ENCODE data around the gene FAM237B.
"Not testable (repeated sequence)": the region's sequence is repeated elsewhere in the genome, so short reads cannot be mapped to it uniquely, and the experiment has no call there.

FAM237B gene

DNA sequence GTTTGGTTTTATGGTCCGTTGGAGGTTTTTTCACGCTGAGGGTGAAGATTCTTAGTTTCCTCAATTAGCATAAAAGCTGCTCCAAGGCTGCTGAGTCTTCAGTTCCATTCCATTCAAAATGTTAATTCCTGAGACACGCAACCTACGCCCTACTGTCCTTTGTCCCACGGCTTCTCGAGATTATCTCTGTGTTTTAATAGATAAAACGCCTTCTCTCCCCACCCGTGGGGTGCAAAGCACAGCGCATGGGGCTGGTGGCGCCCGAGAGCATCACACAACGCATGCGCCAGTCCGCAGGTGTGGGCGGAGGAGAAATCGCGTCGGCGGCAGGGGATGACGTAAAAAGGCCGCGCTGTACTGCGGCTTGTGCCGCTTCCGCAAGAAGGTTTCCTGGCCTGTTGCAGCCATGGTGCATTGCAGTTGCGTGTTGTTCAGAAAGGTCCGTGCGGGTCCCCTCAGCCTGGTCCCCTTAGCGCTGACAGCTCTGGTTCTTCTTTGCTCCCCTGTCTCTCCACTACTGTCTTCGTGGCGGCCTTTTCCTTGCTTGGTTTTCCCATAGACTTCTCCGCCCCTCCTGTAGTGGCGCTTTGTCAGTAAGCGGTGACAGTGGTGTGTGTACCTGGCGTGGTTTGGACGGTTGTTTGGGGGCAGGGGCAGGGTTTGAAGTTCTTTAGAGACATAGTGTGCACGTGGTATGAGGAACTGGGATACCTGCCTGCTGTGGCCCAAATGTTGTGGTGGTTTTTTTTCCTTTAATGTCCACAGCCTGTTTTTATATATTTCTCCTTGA, 25.4 kb upstream of the FAM237B start, which contains the start of gene GTPBP10:
Gene GTPBP10, plus strand, starts transcription at position 381 of the 790 bp plus-strand sequence. Its CDS starts 26 bp downstream, at position 407.
- WGBS (ENCODE audit: extremely low coverage, insufficient coverage, low lambda C conversion rate), result no CpG with 5 or more reads among the region's 37 CpGs
- Histone ChIP-seq H4K8ac (ENCODE audit: low read depth, low read length) (peak within 1 kb of the TSS; percentile 68), H3K36me3 (ENCODE audit: control insufficient read depth, insufficient read depth, low read length) (no peaks in the 10 kb centered on the region), H2AK5ac (ENCODE audit: low read length) (no peak within 1 kb of the TSS), H3K4me2 (ENCODE audit: low read length) (peak within 1 kb of the TSS; percentile 64), H3K4me1 (ENCODE audit: control insufficient read depth, low read depth, low read length) (peaks cover 3% of the 10 kb centered on the region), H3K4me3 (ENCODE audit: low read length) (peak within 1 kb of the TSS; percentile 91), H3K18ac (ENCODE audit: low read length) (peak within 1 kb of the TSS; percentile 42), H3K4ac (ENCODE audit: low read depth, low read length) (peak within 1 kb of the TSS; percentile 22), H3K79me2 (ENCODE audit: control insufficient read depth, insufficient read depth, low read length) (peaks cover 12% of the 10 kb centered on the region), H2BK120ac (ENCODE audit: low read depth, low read length) (no peak within 1 kb of the TSS), H3K79me1 (ENCODE audit: low read length) (peaks cover 10% of the 10 kb centered on the region), H3K9ac (ENCODE audit: low read length) (peak within 1 kb of the TSS; percentile 84), H2BK5ac (ENCODE audit: low read length) (no peak within 1 kb of the TSS), H3K23ac (ENCODE audit: low read length) (peak within 1 kb of the TSS; percentile 54), H3K56ac (ENCODE audit: low read length) (peak within 1 kb of the TSS; percentile 87), H3K27me3 (ENCODE audit: insufficient read depth, low read length, poor library complexity) (no peaks in the 10 kb centered on the region), H4K5ac (ENCODE audit: low read length) (peak within 1 kb of the TSS; percentile 71), H2BK15ac (replicated peaks; ENCODE audit: low read depth) (no peak within 1 kb of the TSS), H3K27ac (ENCODE audit: low read depth, low read length) (no peak within 1 kb of the TSS)
- DNase-seq, result peak; percentile 97

- H2BK15ac ChIP-seq (replicated peaks; ENCODE audit: low read depth), result no peak overlapping the region
- peak overlapping the region; percentile 62 for H3K9ac ChIP-seq (ENCODE audit: low read length)
- H3K23ac ChIP-seq (ENCODE audit: low read length), result peak overlapping the region; percentile 54
- no peak overlapping the region for H2BK120ac ChIP-seq (ENCODE audit: low read depth, low read length)
- peak overlapping the region; percentile 38 for H3K4me3 ChIP-seq (ENCODE audit: low read length)
- no CpG with 5 or more reads among the region's 18 CpGs for WGBS (ENCODE audit: extremely low coverage, insufficient coverage, low lambda C conversion rate)
- no peak overlapping the region for H2AK5ac ChIP-seq (ENCODE audit: low read length)
- no peaks in the 10 kb centered on the region for H3K27me3 ChIP-seq (ENCODE audit: insufficient read depth, low read length, poor library complexity)
- peaks cover 11% of the 10 kb centered on the region for H3K79me2 ChIP-seq (ENCODE audit: control insufficient read depth, insufficient read depth, low read length)
- peak overlapping the region; percentile 42 for H3K18ac ChIP-seq (ENCODE audit: low read length)
- H3K79me1 ChIP-seq (ENCODE audit: low read length), result peaks cover 8% of the 10 kb centered on the region
- H3K4me1 ChIP-seq (ENCODE audit: control insufficient read depth, low read depth, low read length), result peaks cover 3% of the 10 kb centered on the region
- peak overlapping the region; percentile 71 for H4K5ac ChIP-seq (ENCODE audit: low read length)
- no peak overlapping the region for H3K4ac ChIP-seq (ENCODE audit: low read depth, low read length)
- H4K8ac ChIP-seq (ENCODE audit: low read depth, low read length), result peak overlapping the region; percentile 68
- H3K56ac ChIP-seq (ENCODE audit: low read length), result peak overlapping the region; percentile 80
- H3K36me3 ChIP-seq (ENCODE audit: control insufficient read depth, insufficient read depth, low read length), result no peaks in the 10 kb centered on the region
- peak; percentile 50 for DNase-seq
- H3K4me2 ChIP-seq (ENCODE audit: low read length), result peak overlapping the region; percentile 63
- H2BK5ac ChIP-seq (ENCODE audit: low read length), result no peak overlapping the region
- no peak overlapping the region for H3K27ac ChIP-seq (ENCODE audit: low read depth, low read length)
Measured at GRCh38 chr7:90345595-90346335, 24.7 kb upstream of the FAM237B start.

DNA sequence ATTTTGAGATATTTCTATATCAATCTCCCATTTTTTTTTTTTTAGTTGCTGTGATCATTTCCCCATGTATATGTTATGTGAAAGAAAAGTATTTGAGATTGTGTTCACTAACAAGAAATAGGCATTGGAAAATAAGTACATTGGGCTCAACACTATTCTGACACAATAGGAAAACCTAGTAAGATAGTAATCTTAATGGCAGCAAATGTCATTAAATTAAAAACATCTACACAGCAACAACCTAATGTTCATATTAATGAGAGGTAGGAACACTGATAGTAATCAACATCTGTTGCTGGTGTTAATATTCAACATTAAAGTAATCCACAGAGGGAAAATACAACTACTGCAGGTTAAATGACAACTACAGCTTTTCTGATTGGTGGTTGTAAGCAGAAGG, 23.9 kb upstream of the FAM237B start:
- Histone ChIP-seq H3K56ac (ENCODE audit: low read length) (no peak overlapping the region), H3K4ac (ENCODE audit: low read depth, low read length) (no peak overlapping the region), H3K23ac (ENCODE audit: low read length) (no peak overlapping the region), H2BK5ac (ENCODE audit: low read length) (no peak overlapping the region), H4K8ac (ENCODE audit: low read depth, low read length) (no peak overlapping the region), H3K9ac (ENCODE audit: low read length) (no peak overlapping the region), H3K4me3 (ENCODE audit: low read length) (no peak overlapping the region), H2BK120ac (ENCODE audit: low read depth, low read length) (no peak overlapping the region), H3K4me1 (ENCODE audit: control insufficient read depth, low read depth, low read length) (peaks cover 3% of the 10 kb centered on the region), H3K27me3 (ENCODE audit: insufficient read depth, low read length, poor library complexity) (no peaks in the 10 kb centered on the region), H3K36me3 (ENCODE audit: control insufficient read depth, insufficient read depth, low read length) (no peaks in the 10 kb centered on the region), H3K4me2 (ENCODE audit: low read length) (no peak overlapping the region), H3K79me2 (ENCODE audit: control insufficient read depth, insufficient read depth, low read length) (peaks cover 10% of the 10 kb centered on the region), H3K79me1 (ENCODE audit: low read length) (peaks cover 7% of the 10 kb centered on the region), H3K27ac (ENCODE audit: low read depth, low read length) (no peak overlapping the region), H4K5ac (ENCODE audit: low read length) (no peak overlapping the region), H2AK5ac (ENCODE audit: low read length) (no peak overlapping the region), H2BK15ac (replicated peaks; ENCODE audit: low read depth) (no peak overlapping the region), H3K18ac (ENCODE audit: low read length) (no peak overlapping the region)
- DNase-seq, result no peak

DNA sequence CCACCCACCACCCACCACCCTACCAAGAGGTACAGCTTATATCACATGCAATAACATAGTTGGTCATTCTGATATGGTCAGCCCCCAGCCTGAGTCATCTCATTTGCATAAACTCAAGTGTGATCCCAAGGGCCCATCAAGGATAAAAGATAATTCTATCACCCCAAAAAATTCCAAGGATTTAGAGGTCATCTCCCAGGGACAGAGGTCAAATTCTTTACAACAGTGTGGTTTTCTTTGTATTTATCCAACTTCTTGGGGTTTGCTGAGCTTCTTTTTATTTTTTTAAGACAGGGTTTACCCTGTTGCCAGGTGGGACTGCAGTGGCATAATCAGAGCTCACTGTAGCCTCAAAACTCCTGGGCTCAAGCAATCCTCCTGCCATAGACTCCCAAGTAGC, 16.0 kb upstream of the FAM237B start:
- no peaks in the 10 kb centered on the region for H3K4me1 ChIP-seq (ENCODE audit: control insufficient read depth, low read depth, low read length)
- H3K4ac ChIP-seq (ENCODE audit: low read depth, low read length), result no peak overlapping the region
- H3K56ac ChIP-seq (ENCODE audit: low read length), result no peak overlapping the region
- no peak overlapping the region for H2BK15ac ChIP-seq (replicated peaks; ENCODE audit: low read depth)
- no peak overlapping the region for H3K23ac ChIP-seq (ENCODE audit: low read length)
- no peaks in the 10 kb centered on the region for H3K79me2 ChIP-seq (ENCODE audit: control insufficient read depth, insufficient read depth, low read length)
- H3K27ac ChIP-seq (ENCODE audit: low read depth, low read length), result no peak overlapping the region
- H2BK5ac ChIP-seq (ENCODE audit: low read length), result no peak overlapping the region
- H2AK5ac ChIP-seq (ENCODE audit: low read length), result no peak overlapping the region
- H3K36me3 ChIP-seq (ENCODE audit: control insufficient read depth, insufficient read depth, low read length), result no peaks in the 10 kb centered on the region
- no peak overlapping the region for H3K4me2 ChIP-seq (ENCODE audit: low read length)
- no peak overlapping the region for H2BK120ac ChIP-seq (ENCODE audit: low read depth, low read length)
- no peaks in the 10 kb centered on the region for H3K79me1 ChIP-seq (ENCODE audit: low read length)
- no peak overlapping the region for H3K4me3 ChIP-seq (ENCODE audit: low read length)
- H3K18ac ChIP-seq (ENCODE audit: low read length), result no peak overlapping the region
- no peaks in the 10 kb centered on the region for H3K27me3 ChIP-seq (ENCODE audit: insufficient read depth, low read length, poor library complexity)
- no peak overlapping the region for H3K9ac ChIP-seq (ENCODE audit: low read length)
- no peak overlapping the region for H4K5ac ChIP-seq (ENCODE audit: low read length)
- H4K8ac ChIP-seq (ENCODE audit: low read depth, low read length), result no peak overlapping the region
- no peak for DNase-seq

DNA sequence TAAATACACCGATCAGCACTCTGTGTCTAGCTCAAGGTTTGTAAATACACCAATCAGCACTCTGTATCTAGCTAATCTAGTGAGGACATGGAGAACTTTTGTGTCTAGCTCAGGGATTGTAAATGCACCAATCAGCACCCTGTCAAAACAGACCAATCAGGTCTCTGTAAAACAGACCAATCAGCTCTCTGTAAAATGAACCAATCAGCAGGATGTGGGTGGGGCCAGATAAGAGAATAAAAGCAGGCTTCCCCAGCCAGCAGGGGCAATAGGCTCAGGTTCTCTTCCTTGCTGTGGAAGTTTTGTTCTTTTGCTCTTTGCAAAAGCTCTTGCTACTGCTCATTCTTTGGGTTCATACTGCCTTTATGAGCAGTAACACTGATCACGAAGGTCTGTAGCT, 13.8 kb upstream of the FAM237B start:
- not testable (repeated sequence) for H3K79me1 ChIP-seq (ENCODE audit: low read length); H2AK5ac ChIP-seq (ENCODE audit: low read length); H3K23ac ChIP-seq (ENCODE audit: low read length); H3K36me3 ChIP-seq (ENCODE audit: control insufficient read depth, insufficient read depth, low read length); H4K5ac ChIP-seq (ENCODE audit: low read length); H4K8ac ChIP-seq (ENCODE audit: low read depth, low read length); H3K79me2 ChIP-seq (ENCODE audit: control insufficient read depth, insufficient read depth, low read length); H3K27me3 ChIP-seq (ENCODE audit: insufficient read depth, low read length, poor library complexity); H3K4ac ChIP-seq (ENCODE audit: low read depth, low read length); H3K4me3 ChIP-seq (ENCODE audit: low read length); H2BK15ac ChIP-seq (replicated peaks; ENCODE audit: low read depth); H2BK120ac ChIP-seq (ENCODE audit: low read depth, low read length); H3K4me2 ChIP-seq (ENCODE audit: low read length); H3K56ac ChIP-seq (ENCODE audit: low read length); DNase-seq; H3K18ac ChIP-seq (ENCODE audit: low read length); H3K9ac ChIP-seq (ENCODE audit: low read length); H2BK5ac ChIP-seq (ENCODE audit: low read length); H3K27ac ChIP-seq (ENCODE audit: low read depth, low read length); H3K4me1 ChIP-seq (ENCODE audit: control insufficient read depth, low read depth, low read length)
- no CpG with 5 or more reads among the region's 2 CpGs for WGBS (ENCODE audit: extremely low coverage, insufficient coverage, low lambda C conversion rate)

Data from mesendoderm (in vitro differentiated cells).